NCI-H2171 (cell line): Measurements from ENCODE around the gene POLDIP3.
"Not testable (repeated sequence)": the region's sequence is repeated elsewhere in the genome, so short reads cannot be mapped to it uniquely, and the experiment has no call there.

ENCODE experiments used
- DNase-seq: peaks from one replicate; lab custom pipeline; 2025; lab: John Stamatoyannopoulos, UW

The POLDIP3 gene

DNA sequence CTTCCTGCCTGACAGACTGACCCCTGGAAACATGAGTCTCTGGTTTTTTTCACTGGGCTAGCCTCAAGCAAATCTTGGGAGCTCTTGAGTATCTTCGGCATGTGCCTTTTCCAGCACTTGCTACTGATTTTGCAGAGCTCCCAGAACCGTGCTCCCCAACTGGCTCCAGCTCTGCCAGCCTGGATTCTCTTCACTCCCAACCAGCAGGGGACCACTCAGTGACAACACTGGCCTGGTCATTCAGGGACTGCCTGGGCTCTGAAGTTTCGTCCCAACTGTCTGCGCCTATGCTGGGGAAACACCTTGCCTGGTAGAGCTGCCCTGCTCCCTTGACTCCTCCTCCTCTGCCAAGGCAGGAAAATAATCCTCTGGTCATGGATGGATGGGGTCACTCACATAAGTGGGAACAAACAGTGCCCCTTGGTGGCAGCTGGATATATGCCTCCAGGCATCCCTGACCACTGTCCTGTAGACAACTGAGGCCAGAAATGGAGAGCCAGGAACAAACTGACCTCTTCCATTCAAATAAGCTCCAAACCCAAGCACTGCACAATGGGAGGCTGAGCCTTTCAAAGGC is 30.2 kb downstream of the POLDIP3 start:
- no peak for DNase-seq

DNA sequence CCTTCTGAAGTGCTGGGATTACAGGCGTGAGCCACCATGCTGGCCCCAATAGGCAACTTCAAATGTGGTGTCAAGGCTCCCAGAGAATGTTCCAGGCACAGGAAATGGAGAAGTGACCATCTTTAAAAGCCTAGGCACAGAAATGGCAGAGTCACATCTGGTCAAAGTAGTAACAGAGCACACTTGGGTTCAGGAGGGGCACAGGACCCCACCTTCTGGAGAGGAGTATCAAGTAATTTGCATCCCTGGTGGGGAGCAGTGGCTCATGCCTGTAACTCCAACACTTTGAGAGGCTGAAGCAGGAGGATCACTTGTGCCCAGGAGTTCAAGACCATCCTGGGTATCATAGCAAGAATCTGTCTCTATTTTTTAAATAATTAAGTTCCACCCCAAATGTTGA is 31.7 kb downstream of the POLDIP3 start:
- no peak for DNase-seq

DNA sequence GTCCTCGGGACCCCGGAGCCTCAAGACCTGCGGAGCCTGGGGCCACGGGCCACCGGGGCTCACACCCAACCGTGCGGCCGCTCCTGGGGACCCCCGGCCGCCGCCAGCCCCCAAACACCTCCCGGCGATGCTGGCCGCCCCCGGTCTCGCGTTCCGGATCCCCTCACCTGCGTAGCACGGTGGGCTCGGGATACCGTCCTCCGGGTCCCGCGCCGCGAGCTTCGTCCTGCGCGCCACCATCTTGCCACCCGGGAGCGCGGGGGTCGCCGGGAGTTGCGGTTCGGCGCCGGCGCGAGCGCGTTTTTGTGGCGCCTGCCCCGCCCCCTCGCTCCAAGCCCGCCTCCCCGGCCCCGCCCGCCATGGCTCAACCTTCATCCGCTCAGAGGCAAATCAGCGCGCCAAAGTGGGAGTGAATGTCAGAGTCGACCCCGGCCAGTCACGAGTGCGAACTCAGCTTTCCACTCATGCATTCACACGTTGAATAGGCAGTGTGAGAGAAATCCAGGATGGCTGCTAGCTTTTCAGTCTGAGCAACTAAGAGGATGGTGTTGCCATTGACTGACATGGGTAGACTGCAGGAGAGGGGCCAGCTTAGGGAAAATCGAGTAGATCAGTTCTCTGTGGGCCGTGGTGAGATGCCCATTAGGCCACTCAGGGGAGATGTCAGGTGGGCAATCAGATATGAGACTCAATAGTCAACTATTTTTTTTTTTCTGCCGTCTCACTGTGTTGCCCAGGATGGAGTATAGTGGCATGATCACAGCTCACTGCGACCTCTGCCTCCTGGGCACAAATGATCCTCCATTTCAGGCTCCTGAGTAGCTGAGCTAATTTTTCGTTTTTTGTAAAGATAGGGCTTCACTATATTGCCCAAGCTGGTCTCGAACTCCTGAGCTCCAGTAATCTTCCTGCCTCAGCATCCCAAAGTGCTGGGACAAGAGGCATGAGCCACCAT is 32.6 kb downstream of the POLDIP3 start:
- peak; percentile 87 for DNase-seq

DNA sequence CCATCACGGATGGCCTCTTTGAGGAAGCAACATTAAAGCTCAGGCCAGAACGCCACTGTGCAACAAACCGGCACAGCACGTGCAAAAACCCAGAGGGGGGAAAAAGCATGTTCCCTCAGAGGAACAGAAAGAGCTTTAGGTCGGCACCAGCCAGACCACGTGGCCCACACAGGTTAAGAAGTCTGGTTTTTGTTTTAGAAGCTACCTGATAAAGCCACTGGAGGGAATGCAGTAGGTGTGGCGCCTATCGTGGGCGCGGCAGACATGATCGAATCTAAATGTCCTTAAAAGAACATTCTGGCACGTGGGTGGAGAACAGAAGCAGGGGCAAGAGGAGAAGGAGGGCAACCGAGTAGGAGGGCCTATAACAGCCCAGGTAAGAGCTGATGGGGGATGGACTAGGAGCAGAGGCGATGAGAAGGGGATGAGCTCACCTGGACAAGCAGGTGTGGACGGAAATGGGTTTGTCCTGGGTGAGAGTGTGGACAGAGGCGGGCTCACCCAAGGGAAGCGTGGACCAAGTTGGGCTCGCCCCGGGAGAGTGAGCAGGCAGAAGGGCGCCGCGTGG is 33.4 kb downstream of the POLDIP3 start:
- DNase-seq = not testable (repeated sequence)

DNA sequence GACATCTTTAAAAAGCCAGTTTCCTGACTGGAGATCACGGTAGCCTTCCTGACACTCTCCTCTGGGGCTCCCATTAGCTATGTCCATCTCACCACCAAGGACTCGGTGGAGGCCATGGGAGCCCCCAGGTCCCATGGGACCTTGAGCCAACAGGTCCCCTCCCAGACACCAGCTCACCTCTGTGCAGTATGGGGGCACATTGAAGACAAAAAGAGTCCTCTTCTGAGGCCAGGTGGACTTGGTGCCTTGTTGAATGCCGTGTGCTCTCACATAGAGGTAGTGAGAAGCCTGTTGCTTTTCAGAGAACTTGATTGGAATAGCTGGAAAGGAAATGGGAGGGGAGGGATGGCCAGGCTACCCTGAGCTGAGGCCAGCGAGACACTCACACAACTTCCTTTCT is 34.6 kb downstream of the POLDIP3 start:
- DNase-seq = not testable (repeated sequence)

DNA sequence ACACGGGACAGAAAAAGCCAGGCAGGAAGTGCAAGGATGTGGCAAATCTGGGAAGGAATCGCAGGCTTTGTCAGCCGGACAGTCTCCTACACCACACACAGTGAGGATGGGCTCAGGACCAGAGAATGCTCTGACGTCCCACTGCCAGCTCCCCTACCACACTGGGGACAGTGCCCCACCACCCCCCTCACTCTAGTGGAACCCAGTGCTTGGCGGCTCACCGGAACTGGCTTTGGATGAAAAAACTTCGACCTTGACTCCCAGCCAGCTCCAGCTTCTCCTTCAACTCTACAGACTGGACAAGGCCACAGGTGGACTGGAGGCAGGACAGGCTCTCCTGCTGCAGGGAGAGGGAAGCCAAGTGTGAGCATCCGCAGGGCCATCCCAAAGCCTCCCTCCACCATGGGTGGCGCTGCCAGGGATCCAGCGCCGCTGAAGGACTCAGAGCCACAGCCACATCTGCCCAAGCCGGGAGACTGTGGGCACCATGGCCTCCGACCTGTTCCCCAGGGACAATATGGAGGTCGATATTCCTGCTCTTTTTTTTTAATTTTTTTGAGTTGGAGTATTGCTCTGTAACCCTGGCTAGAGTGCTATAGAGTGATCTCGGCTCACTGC is 37.0 kb downstream of the POLDIP3 start:
- no peak for DNase-seq

DNA sequence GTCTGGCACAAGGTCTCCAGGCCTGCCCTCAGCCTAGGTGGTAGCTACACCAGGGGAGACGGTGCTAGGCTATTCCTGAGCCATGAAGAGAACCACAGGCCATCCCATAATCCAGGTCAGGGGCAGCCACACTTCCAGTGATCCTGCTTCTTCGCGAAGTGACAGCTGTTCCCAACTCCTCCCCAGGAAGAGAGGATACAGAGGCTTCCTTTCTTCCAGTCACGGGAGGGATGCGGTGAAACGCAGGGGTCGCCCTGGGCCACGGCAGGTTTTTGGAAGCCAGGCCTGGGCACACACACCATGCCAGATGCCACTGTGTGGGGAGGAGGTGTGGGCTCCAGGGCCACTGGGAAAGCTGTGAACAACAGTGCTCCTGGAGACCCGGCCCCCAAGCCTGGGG is 37.5 kb downstream of the POLDIP3 start:
- DNase-seq = not testable (repeated sequence)

DNA sequence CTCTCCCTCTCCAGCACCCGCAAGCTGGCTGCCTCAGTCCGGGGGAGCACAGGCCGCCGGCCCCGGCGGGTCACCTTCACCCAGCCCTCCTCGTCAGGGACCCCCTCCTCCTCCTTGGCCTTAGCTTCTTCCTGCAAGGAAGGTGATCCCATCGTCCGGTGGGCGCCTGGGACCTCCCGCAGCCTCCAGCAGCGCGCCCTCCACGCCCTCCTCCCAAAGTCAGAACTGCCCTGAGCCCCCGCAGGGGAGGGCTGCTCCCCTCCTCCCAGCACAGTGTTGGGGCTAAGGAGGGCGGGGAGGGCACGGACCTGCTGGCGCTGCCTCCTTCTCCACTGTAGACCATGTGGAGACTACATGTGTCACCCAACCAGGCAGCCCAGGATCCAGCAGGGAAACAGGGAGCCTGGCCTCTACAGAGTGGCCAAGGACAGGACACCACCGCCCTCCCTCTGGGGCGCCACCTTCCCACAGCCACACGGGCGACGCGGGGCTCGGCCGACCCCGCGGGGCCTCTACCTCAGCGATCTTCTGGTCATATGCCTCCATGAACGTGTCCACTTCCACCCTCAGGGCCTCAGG is 38.6 kb downstream of the POLDIP3 start:
- not testable (repeated sequence) for DNase-seq

DNA sequence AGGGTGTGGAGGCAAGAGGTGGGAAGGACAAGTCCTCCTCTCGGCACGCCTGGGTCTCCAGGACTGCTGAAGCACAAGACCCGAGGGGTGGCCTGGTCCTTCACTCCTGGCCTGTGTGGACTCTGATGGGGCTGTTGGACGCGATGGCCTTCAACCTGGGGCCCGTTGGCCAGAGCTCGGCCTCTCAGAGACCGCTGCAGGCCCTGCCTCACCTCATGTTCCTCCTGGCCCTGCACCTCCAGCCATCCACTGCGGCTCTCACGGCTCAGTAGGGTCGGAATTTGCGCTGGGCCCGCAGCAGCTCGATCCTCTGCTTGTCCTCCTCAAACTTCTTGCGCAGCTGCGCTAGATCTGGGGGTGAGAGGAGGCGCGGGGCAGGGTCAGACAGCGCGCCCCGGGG is 40.2 kb downstream of the POLDIP3 start:
- not testable (repeated sequence) for DNase-seq

DNA sequence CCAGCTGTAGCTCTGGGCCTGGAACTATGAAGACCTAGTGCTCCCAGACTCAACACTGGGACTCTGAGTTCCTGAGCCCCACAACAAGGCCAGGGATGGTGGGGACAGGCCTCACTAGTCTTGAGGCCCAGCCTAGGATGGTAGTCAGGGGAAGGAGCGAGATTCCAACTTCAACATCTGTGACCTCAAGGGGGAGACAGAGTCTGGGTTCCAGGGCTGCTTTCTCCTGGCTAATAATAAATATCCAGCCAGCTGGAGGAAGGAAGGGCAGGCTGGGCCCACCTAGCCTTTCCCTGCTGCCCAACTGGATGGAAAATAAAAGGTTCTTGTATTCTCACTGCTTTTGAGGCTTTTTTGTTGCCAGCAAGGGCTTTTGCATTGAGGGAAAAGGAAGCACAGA is 40.6 kb downstream of the POLDIP3 start:
- DNase-seq = not testable (repeated sequence)

DNA sequence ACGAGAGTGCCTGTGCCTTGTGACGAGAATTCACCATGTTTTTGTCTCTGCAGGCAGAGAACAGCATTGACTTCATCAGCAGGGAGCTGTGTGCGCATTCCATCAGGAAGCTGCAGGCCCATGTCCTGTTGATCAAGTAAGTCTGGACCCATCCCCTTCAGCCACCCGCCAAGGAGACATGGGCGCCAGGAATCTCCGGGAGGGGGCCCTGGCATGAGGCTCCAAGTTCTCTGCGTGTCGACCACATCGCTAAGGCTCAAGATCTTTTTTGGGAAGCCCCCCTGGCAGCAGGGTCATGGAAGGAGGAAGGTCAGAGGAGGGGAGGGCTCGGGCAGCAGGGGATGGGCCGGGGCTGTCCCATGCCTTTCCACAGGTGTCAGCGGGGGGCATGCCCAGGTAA is 43.6 kb downstream of the POLDIP3 start:
- not testable (repeated sequence) for DNase-seq

DNA sequence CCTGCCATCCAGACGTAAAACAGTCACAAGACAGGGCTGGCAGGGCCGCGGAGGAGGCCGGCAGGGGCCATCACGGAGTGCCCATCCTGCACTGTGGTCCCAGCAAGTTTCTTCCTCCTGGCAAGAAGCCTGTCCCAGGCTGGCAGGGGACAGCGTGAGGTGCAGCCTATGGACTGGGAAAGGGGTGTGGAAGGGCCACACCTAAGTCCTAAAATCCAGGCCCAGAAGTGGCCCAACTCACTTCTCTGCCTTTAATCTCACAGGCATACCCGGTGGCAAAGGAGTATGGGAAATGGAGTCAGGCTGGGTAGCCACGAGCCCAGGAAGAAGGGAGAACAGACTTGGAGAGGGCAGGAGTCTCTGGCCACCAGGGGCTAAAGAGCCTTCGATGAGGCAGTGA is 44.1 kb downstream of the POLDIP3 start:
- DNase-seq = not testable (repeated sequence)

DNA sequence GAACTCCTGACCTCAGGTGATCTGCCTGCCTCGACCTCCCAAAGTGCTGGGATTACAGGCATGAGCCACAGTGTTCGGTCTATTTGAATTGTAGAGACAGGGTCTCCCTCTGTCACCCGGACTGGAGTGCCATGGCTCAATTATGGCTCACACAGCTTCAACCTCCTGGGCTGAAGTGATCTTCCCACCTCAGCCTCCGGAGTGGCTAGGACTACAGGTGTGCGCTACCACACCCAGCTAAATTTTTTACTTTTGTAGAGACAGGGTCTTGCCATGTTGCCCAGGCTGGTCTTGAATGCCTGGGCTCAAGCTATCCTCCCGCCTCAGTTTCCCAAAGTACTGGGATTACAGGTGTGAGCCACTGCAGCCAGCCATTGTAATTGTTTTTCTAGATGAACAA is 46.7 kb downstream of the POLDIP3 start:
- not testable (repeated sequence) for DNase-seq

DNA sequence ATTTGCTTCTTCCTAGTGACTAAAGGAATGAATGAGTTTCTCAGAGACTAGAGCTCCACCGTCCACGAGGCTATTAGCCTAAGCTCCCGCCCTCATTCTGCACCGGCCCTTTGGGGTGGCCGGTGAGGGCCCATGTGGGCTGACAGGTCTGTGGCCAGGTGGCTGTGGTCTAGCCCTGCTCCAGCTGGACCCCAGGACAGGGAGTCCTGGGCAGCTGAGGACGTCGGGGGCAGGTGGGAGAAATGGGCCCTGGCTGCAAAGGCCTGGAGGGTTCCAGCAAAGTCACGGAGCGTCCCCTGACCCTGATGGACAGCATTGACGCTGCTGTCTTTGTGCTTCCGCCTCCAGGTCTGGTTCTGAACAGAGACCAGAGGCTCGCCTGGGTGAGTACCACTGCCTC is 48.7 kb downstream of the POLDIP3 start:
- no peak for DNase-seq

DNA sequence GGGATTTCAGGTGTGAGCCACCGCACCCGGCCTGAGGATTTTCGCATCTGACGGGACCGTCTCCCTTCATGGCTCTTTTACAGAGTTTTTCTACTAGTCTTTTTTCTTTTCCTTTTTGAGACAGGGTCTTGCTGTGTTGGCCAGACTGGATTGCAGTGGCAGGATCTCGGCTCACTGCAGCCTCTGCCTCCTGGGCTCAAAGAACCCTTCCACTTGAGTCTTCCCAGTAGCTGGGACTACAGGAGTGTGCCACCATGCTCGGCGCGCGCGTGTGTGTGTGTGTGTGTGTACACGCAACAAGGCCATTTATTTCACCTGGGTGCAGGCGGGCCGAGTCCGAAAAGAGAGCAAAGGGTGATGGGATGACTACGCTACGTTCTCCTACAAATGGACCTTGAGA is 50.0 kb downstream of the POLDIP3 start:
- no peak for DNase-seq

DNA sequence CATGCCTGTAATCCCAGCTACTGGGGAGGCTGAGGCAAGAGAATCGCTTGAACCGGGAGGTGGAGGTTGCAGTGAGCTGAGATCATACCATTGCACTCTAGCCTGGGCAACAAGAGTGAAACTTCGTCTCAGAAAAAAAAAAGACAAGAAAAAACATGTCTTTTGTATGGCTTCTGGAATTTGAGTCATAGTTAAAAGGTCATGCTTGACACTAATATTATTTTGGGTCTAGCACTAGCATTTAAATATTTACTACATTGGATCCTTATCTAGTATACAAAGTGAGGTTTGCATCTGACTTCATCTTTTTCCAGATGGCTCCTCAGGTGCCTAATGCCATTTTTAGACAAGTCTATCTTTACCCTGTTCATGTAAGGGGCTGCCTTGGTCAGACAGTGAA is 50.7 kb downstream of the POLDIP3 start:
- DNase-seq = not testable (repeated sequence)

DNA sequence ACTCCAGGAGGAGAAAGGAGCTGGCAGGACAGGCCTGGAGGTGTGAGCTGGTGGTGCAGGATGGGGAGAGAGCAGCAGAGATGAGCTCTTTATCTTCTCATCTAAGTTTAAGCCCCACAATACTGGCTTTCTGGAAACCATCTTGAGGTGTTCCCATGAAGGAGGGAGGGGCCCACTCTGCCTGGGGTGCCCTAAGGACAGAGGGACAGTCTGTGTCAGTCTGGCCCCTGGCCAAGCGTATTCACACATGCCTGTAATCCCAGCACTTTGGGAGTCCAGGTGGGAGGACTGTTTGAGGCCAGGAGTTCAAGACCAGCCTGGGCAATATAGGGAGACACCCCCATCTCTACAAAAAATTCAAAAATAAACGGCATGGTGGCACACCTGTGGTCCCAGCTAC is 52.0 kb downstream of the POLDIP3 start:
- no peak for DNase-seq

DNA sequence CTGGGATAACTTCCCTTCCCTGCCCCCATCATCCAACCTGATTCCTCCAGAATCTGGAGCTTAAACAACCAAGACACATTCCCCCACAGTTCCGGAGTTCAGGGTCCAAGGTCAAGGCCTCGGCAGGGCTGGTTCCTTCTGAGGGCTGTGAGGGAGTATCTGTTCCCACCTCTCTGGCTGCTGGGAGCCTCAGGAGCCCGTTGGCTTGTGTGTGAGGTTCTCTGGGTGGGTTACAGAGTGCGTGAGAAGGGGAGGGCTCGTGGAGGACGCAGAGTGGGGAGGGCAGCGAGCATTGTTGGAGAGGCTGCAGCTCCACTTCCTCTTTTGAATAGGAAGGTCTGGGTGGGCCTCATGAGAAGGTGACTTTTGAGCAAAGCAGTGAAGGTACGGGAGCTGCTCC is 52.4 kb downstream of the POLDIP3 start:
- no peak for DNase-seq

DNA sequence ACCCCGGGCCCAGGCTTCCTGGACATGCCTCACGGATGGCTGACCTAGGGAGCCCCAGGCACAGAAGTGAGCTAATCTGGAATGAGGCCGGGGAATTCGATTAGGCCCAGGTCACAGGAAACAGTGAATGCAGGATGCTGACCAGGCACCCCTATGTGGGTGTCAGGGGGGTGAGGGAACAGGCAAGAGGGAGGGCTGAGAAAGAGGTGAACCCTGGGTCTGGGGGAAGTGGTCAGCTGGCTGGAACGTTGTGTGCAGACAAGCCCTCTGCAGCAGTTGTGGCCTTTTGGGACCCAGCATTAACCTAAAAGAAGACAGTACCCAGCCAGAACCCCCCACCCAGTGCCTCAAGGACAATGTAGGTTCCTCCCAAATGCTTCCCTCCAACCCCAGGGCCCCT is 52.8 kb downstream of the POLDIP3 start:
- DNase-seq = no peak

DNA sequence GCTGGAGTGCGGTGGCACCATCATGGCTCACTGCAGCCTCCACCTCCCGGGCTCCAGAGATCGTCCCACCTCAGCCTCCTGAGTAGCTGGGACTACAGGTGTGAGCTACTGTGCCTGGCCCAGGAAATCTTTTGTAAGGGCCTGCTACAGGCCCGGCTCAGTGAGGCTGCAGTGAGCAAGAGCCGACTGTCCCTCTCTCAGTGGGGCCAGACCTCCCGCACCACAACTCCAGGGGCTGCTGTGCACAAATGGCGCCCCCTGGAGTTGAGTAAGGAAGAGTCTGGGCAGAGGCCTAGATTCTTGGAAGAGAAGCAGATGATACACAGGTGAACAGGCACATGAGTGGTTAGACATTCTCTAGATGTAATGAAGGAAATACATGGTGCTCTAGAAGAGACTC is 53.9 kb downstream of the POLDIP3 start:
- DNase-seq = no peak

DNA sequence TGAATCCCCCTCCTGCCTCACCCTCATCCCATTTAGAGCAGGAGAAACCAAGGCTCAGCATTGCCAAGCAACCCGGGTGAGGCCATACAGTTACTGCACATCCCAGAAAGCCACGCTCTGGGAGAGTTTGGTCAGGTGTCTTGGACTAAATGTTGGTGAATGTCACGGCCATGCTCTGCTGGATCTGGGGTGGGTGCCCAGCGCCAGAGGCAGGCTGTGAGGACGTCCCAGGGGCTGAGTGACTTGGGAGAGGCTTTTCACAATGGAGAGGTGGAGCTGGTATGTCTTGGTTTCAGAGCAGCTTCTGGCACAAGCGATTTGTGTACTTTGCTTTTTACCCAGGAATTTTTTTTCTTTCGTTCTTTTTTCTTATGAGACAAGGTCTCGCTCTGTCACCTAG is 54.3 kb downstream of the POLDIP3 start:
- DNase-seq = no peak
